GM21423 (cell line): ENCODE measurements around the gene ACTR1A.
A peak's percentile ranks its signal among the peaks of the same experiment; 100 is the strongest.

Experiments
- ATAC-seq: cut with Tn5 transposase; IDR thresholded peaks from one replicate; pipeline ENCODE4 v1.9.1; 2021; ENCODE audit warnings: mild to moderate bottlenecking, moderate library complexity; ENCODE audit not compliant: unreplicated experiment

Gene ACTR1A

GRCh38 chr10:102491136-102491535, 11.4 kb downstream of the ACTR1A start:
- no peak for ATAC-seq

- no peak for ATAC-seq
Observed at GRCh38 chr10:102485093-102485784, 17.3 kb downstream of the ACTR1A start.

GRCh38 chr10:102484021-102484420, 18.5 kb downstream of the ACTR1A start:
- no peak for ATAC-seq

DNA sequence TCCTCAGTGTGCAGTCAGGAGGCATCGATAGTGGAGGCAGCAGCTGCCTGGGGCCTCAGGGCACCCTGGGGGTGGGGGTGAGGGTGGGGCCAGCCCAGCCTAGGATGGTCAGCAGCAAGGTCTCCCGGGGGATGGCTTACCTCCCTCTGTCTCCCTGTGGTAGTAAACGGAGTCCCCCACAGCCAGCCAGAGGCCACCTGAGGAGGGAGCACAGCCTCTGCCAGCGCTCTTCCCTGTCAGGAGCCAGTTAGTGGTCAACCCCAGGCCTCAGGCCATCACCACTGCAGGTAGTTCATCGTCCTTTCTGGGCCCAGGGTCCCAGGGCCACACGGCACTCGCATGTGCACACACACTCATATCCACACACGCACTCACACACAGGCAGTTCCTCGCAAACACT, 22.1 kb downstream of the ACTR1A start:
- ATAC-seq = no peak

GRCh38 chr10:102479651-102480050, 22.9 kb downstream of the ACTR1A start:
- ATAC-seq = no peak

DNA sequence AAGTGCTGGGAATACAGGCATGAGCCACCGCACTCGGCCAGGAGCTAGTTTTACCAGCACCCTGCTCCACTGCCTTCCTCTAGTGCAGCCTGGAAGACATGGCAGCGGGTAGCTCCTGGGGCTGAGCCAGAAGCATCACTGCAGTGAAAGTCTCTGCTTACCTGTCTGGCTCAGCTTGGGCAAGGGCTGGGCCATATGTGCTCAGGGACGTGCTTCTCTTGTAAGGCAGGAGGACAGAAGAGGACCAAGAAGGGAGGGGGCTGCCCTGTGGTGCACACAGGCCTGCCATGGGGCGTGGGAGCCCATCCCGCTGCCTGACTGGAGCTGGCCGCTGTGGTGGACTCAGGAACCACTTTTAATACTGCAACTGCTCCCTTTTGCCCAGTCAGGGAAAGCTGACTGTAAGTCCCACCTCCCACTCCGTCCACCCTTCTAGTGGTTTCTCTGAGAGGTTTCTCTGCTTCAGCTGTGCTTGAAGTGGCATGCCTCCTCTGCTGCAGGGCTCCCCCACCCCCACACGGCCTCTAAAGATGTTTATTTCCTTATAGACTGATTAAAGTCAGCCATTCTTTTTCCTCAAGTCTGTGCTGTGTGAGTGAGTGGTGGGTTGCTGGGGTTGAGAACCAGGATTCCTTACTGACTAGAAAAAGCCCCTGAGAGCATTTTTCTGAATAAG, 25.9 kb downstream of the ACTR1A start:
- no peak for ATAC-seq

DNA sequence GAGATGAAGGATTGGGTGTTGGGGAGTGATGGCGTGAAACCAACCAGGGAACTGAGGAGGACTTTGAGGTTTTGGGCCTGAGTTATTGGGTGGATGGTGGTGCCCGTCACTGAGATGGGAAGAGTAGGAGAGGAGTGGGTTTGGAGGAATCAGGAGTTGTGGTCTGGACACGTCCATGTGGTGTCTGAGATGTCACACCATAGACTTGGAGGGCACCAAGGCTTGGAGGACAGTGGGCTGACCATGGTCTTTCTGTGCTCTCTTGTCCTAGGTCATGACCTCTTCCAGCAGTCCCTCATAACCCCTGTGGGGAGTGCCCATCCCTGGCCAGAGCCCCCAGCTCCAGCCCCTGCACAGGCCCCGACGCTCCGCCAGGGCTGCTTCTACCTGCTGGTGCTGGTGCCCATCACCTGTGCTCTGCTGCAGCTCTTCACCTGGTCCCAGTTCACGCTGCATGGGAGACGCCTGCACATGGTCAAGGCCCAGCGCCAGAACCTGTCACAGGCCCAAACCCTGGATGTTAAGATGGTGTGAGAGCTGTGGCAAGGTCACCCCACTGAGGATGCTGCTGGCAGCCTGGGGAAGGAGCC, 27.0 kb downstream of the ACTR1A start:
- ATAC-seq = no peak

- ATAC-seq = no peak
Observed at GRCh38 chr10:102473445-102474331, 28.8 kb downstream of the ACTR1A start.

DNA sequence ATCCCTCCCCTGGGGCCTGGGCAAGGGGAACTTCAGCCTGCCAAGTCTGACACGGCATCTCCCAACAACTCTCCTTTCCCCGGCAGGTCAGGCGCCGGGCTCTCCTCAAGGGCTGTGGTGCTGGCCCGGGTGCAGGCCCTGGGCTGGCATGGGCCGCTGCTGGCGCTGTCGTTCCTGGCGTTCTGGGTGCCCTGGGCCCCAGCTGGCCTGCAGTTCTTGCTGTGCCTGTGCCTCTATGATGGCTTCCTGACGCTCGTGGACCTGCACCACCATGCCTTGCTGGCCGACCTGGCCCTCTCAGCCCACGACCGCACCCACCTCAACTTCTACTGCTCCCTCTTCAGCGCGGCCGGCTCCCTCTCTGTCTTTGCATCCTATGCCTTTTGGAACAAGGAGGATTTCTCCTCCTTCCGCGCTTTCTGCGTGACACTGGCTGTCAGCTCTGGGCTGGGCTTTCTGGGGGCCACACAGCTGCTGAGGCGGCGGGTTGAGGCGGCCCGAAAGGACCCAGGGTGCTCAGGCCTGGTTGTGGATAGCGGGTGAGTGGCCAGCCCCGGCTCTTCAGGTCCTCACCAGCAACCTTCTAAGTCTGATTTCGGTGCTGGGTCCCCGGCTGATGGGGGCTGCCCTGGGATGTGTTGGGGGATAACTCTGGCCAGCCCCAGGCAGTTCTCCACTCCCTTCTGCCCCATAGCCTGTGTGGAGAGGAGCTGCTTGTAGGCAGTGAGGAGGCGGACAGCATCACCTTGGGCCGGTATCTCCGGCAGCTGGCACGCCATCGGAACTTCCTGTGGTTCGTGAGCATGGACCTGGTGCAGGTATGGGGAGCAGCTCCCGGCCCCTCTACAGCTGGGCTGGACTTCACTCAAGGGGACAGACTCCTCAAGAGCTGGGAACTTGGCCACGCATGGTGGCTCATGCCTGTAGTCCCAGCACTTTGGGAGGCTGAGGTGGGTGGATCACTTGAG, 31.6 kb downstream of the ACTR1A start:
- ATAC-seq = no peak

GRCh38 chr10:102468683-102469082, 33.8 kb downstream of the ACTR1A start:
- ATAC-seq = no peak

GRCh38 chr10:102467971-102468438, 34.5 kb downstream of the ACTR1A start:
- ATAC-seq = no peak

- no peak for ATAC-seq
Observed at GRCh38 chr10:102467318-102467717, 35.2 kb downstream of the ACTR1A start.

DNA sequence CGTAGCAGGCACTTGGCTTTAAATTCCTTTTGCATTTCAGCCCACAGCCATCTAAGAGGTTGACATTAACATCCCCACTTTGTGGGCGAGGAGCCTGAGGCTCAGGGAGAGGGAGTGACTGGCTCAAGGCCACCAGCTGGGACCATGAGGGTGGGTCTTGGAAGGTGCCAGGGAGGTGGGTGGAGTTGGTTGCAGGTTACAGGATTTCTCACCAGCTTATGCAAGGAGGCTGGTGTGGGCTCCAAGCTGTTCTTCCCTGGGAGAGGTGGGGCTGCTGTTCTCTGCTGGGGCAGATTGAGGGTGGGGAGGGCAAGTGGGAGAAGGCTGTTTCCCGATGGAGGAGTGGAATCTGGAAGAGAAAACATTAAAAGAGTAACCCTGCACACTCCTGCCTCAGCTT, 37.0 kb downstream of the ACTR1A start:
- no peak for ATAC-seq

DNA sequence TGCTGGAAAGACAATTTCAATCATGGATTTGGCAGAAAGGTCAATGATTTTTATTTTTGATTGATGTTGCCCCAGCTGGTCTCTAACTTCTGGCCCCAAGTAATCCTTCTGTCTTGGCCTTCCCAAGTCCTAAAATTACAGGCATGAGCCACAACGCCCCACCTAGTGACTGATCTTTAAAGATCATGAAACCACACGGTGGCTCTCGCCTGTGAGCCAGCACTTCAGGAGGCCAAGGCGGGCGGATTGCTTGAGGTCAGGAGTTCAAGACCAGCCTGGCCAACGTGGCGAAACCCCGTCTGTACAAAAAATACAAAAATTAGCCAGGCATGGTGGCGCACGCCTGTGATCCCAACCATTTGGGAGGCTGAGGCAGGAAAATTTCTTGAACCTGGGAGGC, 38.5 kb downstream of the ACTR1A start:
- ATAC-seq = no peak

DNA sequence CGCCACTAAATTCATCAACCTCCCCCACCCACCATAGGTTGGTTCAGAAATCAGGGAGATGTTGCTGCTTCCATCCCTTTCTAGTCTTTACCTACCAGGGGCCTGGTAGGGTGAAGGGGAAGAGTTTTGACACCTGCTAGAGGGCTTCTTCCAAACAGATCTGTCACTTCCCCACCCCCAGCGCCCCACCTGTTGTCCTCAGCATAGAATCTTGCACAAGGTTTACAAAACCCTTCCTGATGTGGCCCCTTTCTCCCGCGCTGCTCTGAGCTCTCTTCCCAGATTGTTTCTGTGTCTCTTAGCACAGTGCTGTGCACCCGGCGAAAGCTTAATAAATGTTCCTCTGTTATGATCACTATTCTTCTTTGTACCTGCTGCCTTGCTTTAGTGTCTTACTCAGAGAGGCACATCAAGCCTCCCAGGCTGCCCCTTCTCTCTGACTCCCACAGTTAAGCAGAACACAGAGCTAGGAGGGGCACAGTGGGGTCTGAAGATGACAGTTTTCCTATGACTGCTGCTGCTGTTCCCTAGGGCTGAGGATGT, 39.9 kb downstream of the ACTR1A start:
- no peak for ATAC-seq

- ATAC-seq = peak; percentile 86
Observed at GRCh38 chr10:102461187-102462054, 41.1 kb downstream of the ACTR1A start.

GRCh38 chr10:102460836-102461186, 41.7 kb downstream of the ACTR1A start:
- ATAC-seq = peak; percentile 24

DNA sequence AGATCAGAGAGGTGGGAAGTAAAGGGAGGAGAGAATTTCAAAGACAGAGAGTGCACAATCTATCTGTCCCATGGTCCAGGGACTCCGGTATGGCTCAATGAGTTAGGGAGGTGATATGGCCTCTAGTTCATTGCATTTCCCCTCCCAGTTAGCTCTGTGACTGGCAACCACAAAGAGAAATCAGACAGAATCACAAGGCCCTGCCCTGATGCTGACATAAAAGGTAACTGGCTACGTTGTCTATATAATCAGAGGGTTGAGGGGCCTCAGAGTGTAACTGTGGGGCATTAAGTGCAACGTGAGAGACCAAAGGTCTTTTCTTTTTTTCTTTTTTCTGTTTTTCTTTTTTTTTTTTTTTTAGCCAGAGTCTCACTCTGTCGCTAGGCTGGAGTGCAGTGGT, 43.9 kb downstream of the ACTR1A start:
- ATAC-seq = no peak

DNA sequence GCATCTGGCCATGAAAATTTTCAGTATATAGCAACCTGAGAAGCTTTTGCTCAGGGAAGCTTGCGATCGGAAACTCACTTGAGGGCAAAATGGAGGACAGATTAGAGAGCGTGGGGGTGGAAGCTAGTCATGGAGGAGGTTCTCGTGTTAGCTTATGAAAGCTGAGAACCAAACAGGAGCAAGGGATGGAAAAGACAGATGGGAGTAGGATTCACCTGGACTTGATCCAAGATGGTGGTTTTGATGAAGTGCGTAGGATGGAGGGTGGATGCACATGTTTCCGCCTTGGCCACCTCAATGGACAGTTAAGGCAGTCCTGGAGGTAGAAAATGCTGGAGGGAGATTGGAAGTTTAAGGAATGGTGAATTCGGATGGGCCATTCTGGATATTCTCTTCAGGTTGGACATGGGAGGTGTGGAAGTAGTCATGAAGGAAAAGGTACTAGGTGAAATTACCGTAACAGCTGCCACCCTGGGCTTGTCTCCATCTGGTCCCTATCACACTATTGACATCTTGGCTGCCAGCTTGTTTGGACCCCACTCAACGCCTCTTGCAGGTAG, 44.8 kb downstream of the ACTR1A start:
- no peak for ATAC-seq
